GM12874 (cell line): ENCODE measurements around the gene PDE2A.

Experiments used
- CTCF ChIP-seq: IDR thresholded peaks from 2 replicates; pipeline ENCODE4 v1.5.1; 2011; ENCODE audit warnings: low read depth, mild to moderate bottlenecking, control low read depth, low read length, moderate library complexity; ENCODE audit not compliant: insufficient read depth

PDE2A gene

GRCh38 chr11:72642884-72643522, 31.2 kb downstream of the PDE2A start:
- TF ChIP-seq CTCF, result peak; percentile 99

- TF ChIP-seq CTCF, result no peak
Measured at GRCh38 chr11:72642043-72642883, 32.0 kb downstream of the PDE2A start.

GRCh38 chr11:72641522-72642042, 32.6 kb downstream of the PDE2A start:
- no peak for TF ChIP-seq CTCF

- TF ChIP-seq CTCF, result no peak
Measured at GRCh38 chr11:72639502-72640375, 34.5 kb downstream of the PDE2A start.

GRCh38 chr11:72637926-72638325, 36.3 kb downstream of the PDE2A start:
- no peak for TF ChIP-seq CTCF

- TF ChIP-seq CTCF, result no peak
Measured at GRCh38 chr11:72637198-72637597, 37.0 kb downstream of the PDE2A start.

- TF ChIP-seq CTCF, result no peak
Measured at GRCh38 chr11:72636376-72636775, 37.8 kb downstream of the PDE2A start.
